ENCODE data around the gene AIP.

Gene AIP

DNA sequence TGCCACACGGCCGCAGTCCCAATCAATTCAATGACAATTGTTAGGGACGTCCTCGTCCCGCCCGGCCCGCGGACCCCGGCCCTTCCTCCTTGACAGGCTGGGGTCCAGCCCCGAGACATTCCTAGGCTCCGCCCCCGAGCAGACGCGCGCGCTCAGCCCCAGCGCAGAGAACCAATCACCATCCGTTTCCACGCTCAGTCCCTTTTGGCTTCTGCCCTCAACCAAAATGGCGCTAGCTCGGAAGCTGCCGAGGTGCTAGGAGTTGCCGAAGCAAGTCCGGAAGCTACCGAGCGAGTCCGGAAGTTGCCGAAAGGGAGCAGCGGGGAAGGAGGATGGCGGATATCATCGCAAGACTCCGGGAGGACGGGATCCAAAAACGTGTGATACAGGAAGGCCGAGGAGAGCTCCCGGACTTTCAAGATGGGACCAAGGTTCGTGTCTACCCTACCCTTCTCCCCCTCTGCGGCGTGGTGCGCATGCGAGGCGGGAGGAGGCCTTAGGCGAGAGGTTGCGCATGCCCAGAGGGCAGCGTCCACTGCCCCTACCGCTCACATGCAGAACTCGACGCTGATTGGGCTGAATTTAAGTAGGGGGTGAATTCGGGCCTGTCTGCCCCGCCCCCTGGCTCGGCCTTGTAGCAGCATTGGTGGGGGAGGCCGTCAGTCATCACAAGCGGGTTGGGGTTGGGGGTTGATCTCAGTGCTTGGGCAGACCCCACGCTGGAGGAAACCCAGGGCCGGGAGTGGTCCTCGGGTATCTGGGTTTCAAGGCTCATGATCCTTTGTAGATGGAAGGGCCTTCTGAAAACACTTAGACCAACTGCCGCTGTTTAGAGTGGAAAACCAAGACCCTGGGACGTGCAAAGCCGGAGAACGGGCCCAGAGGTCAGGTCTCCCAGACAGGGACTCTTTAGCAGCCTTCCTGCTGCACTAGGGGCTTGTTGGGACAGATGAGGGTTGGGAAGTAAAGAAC lies at the start of gene AIP:
AIP (plus strand) TSS at position 200 of the 972 bp plus-strand sequence; CDS start at position 333, 133 bp downstream.
- DNase-seq = peak; percentile 99

DNA sequence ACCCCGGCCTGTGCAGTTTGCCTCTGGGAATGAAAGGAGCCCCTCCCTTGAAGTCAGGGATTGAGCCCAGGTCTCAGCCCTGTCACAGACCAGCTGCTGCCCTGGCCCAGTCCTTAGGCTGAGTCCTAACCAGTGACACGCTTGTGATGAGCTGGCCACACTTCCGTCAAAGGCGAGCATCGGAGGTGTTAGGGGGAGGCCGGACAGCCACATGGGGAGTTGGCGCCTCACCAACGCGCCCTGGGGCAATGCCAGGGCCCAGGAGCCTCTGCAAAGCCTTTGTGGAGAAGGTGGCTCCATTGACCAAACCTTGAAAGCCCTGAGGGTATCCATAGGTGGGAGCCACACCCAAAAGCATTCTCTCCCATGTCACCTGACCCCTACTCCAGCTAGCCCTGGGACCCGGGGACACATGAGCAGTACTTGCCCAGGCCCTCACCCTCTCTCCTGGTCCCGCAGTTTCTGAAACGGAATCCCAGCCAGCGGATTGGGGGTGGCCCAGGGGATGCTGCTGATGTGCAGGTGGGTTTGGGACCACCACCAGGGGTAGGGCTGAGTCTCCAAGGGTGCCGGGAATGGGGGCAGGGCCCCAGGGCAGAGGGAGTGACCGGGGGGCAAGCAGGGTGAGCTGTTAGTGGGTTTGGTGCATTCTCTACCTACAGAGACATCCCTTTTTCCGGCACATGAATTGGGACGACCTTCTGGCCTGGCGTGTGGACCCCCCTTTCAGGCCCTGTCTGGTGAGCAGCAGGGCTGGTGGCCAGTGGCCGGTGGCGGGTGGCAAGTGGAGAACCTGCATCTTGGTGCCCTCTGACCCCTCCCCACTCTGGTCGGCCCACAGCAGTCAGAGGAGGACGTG lies 49.1 kb upstream of the AIP start:
- DNase-seq = no peak

DNA sequence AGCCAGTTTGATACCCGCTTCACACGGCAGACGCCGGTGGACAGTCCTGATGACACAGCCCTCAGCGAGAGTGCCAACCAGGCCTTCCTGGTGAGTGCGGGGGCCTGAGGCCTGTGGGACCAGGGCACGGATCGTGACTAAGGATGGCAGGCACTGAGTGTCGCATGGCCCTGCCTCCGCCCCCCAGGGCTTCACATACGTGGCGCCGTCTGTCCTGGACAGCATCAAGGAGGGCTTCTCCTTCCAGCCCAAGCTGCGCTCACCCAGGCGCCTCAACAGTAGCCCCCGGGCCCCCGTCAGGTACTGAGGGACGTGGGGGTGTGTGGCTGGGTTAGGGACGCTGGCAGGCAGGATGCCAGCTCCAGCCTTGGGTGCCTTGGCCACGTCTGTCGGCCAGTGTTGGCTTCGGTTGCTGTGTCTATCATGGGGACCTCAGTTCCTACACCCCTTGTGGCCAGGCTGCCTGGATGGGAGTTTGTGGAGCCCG lies 48.4 kb upstream of the AIP start:
- DNase-seq = no peak

DNA sequence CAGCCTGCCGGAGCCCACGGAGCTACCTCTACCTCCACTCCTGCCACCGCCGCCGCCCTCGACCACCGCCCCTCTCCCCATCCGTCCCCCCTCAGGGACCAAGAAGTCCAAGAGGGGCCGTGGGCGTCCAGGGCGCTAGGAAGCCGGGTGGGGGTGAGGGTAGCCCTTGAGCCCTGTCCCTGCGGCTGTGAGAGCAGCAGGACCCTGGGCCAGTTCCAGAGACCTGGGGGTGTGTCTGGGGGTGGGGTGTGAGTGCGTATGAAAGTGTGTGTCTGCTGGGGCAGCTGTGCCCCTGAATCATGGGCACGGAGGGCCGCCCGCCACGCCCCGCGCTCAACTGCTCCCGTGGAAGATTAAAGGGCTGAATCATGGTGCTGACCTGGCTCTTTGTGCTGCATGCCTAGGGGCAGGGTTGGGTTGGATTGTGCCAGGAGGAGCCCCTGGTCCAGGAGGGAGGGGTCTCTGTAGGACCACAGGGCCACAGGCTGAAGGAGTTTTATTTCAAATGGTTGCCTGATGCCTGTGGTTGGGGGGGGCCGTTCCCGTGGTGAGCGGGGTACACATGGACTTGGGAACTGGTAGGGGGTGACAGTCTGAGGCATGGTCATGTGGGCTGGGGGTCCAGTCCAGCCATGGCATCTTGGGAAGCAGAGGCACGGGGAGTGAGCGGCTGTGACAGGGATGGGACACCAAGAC lies 47.6 kb upstream of the AIP start:
- no peak for DNase-seq

DNA sequence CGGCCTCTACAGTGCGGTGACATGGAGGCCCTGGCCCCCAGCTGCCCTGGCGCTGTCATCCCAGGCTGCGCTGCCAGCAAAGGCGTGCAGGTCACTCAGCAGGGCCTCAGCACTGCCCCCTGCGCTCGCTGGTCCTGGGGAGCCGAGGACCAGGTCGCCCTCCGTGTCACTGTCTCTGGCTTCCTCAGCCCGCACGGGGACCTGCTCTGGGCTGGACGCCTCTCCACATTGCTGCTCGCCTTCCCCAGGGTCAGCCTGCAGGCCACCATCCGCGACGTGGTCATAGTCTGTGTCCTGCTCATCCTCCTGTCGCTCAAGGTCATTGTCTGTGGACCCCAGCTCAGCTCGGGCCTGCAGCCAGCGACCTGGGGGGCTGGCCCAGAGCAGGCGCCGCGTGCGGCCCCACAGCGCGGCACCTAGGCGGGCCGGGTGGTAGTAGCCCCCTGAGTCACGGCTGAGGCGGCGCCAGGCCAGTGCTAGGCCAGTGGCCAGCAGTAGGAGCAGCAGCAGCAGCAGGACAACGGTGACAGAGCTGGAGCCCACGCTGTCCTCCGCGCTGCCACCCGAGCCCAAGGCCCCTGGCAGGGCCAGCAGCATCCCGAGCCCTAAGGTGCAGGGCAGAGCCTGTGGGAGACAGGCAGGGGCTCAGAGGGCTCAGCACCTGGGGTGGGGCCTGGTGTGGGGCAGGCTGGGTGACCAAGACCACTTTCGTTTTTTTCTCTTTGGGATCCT lies 46.9 kb upstream of the AIP start:
- DNase-seq = no peak

DNA sequence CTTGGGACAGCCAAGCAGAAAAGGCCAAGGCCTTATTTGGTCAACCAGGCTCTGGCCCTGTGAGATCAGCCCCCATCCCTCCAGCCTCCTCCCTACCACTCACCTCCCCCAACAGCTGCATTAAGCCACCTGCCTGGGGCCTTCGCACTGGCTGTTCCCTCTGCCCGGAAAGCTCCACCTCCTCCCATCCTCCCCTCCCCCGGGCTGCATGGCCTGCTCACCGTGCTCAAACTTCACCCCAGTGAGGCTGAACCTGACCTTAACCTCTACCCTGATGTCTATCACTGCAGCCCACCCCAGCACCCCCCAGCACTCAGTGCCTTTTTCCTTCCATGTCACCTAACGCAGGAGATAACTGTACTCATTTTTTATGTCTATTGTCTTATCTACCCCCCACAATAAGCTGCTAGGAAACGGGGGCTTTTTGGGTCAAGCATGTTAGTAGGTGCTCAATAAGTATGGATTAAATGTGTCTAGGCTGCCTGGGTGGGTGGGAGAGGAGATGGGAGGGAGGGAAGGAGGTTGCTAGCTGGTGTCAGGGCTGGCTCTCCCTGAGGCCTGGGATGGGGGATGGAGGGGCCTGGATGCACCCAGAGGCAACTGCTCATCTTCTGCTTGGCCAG lies 46.3 kb upstream of the AIP start:
- DNase-seq = peak; percentile 90

DNA sequence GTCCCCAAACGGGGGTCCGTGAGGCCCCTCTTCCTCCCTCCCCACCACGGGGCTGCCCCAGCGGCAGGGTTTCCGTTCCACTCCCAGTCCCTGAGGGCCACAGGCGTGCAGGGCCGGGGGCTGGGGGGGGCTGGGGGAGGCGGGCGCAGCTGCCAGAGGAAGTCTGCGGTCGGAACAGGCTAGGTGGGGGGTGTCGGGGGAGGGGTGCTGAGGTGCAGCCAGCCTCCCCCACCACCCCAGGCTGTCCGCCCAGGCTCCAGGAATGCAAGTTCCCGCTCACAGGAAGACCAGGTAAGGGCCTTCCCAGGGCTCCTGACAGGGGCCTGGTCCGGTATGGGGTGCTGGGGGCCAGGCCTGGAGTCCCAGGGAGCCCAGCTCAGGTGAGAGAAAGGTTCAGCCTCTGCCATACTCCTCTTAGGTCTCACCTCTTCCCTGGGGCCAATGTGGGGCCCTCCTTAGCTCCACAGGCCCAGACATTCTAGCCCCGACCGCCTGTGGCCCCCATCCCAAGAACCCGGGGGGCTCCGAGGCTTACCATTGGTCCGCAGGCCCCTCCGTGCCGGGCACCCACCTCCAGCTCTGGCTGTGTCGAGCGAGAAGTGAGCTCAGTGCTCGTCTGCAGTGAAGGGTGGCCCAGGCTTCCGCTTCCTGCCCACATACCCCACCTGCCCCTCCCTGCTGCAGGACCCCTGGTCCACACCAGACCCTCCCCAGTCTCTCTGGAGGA lies 45.6 kb upstream of the AIP start, which contains the start of gene PTPRCAP:
PTPRCAP (minus strand) TSS at position 601 of the 727 bp plus-strand sequence; CDS start at position 538, 63 bp downstream.
- peak; percentile 80 for DNase-seq

DNA sequence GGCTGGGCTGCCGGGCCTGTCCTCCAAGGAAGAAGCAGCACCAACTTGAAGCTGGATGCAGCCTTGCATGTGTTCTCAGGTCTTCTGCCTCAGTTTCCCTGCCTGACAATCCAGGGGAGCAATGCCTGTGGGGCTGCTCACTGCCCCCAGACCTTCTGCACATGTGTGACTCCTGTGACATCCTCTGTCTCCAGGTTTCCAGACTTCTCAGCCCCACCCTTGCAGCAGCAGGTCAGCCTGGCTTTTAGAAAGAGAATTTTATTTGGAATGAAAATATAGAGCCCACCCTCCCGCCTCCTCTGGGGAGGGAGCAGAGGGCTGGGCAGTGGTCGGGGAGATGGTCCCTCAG lies 45.0 kb upstream of the AIP start:
- no peak for DNase-seq

DNA sequence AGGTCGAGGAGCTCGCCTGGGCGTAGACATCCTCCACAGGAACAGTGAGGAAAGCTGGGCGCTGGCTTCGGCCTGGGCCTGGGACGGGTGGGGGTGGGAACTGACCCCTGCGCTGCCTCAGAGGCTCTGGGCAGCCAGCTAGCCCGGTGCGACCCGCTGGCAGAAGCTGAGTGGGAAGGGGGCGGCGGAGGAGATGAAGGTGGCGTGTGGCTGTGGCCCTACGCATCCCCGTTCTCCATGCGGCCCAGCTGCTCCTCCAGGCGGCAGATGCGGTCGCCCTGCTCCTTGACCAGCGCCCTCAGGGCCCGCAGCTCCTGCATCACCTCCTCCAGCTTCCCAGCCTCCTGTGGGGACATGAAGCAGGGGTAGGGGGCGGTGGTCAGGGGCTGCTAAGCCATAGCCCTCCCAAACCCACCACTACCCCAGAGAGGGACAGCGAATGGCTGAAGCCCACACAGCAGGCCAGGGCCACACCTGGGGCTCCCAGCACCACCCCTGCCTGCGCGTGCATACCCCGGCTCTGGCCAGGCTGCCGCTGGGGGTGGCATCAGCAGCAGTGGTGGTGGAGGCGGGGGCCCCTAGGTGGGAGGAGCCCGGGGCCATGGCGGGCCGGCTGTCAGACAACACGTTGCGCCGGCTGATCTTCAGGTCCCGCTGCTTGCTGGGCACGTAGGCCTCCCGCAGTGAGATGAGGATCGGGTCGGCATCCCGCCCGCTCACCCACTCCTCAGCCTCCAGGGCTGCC lies 44.5 kb upstream of the AIP start:
- peak; percentile 90 for DNase-seq

DNA sequence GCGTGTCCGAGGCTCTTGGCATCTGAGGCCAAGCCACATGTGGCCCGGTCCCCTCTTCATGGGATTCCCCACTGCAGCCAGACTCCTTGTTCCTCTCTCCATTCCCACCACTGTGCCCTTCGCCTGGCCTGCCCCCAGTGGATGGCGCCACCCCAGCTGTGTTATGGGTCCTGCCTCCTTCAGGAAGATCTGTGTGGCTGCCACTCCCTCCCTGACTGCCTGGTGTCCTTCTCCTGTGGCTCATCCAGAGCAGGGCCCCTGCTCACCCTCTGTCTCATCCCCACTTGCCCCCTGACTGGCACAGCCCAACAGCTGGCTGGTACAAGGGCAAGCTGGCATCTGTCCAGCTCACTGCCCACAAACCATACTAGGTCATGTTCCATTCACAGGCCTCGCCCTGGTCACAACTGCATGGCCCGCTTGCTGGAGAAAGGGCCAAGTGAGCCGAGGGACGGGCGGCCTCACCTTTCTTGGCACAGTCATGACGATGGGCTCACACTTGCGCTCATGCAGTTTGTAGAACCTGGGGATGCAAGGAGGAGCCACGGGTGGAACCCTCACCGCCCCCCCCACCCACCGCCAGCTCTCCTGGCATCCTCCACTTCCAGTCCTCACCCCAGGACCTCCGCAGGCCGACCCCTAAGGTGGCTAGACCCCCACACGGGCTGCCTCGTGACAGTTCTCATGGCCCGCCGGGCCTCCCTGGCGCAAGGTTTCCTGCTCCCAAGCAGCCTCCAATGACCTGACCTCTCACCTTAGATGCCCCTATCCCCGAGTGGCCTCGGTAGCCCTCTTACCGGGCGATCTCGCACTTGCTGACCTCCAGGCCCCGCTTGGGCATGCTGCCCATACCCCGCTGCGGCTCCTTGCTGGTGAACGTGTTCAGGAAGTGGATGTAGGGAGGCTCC lies 43.3 kb upstream of the AIP start:
- no peak for DNase-seq

DNA sequence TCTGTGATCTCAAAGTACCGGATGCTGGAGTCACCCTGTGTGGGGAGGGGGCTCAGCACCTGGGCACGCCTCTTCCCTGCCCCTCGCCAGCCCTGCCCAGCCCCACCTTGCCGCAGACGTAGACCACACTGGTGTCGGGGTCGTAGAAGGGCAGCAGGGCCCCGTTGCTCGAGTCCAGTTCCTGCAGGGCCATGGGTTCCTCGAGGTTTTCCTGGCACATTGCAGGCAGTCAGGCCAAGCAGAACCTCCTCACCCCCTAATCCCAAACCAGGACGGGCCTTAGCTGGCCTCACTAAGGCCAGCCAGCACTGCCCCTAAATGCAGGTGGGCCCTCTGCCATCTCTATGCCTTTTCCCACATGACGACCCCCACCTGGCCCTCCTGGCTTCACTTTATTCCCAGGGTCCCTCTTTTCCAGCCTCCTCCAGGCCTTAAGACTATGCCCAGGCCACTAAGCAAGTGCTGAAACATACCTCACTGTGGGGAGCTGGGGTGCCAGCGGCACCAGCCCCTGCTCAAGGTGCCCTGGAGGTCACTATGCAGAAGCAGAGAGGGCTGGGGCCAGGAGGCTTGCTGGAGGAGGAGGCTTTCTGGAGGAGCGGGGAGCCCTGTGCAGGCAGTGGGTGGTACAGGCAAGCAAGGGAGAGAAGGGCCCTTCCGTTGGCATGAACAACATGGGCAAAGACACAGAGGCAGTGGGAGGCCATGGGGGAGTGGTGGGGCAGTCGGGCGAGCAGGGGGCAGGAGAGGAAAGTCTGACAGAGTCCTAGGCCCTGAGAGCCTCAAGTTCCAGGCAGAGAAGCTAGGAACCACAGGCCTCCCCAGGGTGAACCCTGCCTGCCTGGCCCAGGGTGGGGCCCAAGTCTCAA lies 42.4 kb upstream of the AIP start:
- no peak for DNase-seq

DNA sequence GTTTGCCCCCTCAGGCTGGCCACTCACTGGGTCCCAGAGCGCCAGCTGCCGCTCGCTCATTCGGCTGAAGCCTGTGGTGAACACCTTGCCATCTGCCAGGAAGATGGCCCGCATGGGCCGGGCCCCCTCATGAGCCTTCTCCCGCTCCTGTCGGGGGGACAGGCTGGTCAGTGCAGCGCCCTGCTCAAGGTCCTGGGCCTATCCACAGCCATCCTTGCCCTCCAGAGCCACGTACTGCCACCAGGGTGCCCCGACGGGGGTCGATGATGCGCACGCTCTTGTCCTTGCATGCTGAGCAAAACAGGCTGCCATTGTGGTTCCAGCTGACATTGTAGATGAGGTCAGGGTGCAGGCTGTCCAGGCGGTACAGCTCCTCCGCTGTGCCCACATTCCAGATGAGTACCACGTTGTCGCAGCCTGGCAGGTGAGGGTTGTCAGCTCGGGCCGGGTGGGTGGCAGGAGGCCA lies 41.7 kb upstream of the AIP start:
- DNase-seq = no peak

DNA sequence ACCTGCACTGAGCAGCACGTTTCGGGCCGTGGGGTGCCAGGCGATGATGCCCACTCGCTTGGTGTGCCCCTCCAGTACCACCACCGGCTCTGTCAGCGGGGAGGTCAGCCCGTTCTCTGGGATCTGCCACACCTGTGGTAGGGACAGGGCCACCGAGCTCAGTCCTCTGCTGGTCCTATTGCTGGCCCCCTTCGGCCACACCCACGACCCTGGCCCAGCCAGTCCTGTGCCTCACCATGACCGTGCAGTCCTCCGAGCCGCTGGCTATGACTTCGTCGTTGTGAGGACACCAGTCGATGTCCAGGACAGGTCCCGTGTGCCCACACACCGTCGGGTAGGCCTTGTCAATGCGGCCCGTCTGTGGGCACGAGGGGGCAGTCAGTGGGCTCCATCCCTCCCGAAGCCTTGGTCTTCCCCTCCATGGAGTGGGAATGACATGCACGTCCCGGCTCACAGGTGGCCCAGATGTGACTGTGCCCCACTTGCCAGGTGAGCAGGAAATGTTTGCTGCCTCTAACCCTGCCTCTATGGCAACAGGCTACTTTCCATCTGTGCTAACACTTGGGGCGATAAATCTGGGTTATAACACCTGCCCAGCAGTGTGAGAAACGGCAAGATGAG lies 41.0 kb upstream of the AIP start:
- DNase-seq = no peak

DNA sequence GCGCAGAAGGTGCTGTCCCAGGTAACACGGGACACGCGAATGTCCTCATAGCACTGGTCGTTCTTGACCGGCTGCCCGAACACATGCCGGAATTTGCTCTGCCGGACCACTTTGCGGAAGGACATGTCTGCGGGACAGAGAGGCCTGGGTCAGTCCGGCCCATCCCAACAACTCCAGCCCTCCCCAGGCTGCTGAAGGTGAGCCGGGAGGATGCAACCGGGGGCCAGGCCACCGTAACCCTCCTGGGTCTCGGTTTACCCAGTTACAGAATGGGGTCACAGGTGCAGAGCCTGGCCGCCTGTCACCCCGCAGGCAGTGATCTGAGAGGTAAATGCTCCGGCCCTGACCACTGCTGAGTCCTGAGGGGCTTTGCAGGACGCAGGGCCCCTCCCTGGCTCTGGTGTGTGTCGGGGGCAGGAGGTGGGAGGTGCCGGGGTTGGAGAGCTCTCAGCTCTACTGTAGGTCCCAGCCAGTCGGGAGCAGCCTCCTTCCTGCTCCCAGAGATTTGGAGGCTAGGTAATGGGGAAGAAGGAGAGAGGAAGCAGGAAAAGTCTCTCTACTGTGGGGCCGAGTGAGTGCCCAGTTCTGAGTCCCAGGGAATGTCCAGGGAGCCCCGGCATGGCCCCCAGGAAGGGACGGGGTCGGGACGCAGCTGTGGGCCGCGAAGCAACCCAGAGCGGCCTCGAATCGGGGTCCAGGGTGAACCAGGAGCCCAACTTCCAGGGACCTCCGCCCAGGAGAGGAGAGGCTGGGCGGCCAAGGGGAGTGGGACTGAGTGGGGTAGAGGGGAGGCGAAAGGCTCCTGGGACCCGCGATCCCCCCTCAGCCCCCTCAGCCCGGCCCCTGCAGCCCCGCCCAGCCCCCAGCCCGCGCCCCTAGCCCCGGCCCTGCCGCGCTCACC lies 40.1 kb upstream of the AIP start:
- no peak for DNase-seq

DNA sequence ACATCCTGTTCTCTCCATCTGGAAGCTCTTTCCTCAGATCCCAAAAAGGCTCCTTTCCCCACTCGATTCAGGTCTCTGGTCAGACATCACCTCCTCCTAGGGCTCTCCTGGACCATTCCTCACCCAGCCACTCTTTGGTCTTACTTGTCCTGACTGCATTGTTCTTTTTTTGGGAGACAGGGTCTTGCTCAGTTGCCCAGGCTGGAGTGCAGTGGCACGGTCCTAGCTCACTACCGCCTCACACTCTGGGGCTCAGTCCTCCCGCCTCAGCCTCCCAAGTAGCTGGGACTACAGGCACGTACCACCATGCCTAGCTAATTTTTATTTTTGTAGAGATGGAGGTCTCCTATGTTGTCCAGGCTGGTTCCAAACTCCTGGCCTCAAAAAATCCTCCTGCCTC lies 37.3 kb upstream of the AIP start:
- no peak for DNase-seq

DNA sequence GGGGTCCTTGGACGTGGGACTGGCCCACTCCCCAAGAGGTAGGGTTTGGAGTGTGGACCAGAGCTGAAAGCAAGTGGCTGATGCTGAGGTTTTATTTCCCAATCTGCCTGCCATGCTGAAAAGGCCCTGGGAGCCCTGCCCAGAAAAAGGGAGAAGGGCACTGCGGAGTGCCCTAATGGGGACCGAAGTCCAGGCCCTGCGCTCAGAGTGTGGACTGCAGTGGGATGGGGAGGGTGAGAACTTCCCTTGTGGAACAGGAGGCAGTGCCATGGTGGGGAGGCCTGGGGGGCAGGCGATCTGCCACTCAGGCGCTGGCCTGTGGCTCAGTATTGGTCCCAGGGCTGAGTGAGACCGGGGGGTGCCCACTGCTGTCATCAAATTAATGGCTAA lies 34.6 kb upstream of the AIP start:
- DNase-seq = no peak
